ENCODE data around the gene LRIG3.

LRIG3 gene

DNA sequence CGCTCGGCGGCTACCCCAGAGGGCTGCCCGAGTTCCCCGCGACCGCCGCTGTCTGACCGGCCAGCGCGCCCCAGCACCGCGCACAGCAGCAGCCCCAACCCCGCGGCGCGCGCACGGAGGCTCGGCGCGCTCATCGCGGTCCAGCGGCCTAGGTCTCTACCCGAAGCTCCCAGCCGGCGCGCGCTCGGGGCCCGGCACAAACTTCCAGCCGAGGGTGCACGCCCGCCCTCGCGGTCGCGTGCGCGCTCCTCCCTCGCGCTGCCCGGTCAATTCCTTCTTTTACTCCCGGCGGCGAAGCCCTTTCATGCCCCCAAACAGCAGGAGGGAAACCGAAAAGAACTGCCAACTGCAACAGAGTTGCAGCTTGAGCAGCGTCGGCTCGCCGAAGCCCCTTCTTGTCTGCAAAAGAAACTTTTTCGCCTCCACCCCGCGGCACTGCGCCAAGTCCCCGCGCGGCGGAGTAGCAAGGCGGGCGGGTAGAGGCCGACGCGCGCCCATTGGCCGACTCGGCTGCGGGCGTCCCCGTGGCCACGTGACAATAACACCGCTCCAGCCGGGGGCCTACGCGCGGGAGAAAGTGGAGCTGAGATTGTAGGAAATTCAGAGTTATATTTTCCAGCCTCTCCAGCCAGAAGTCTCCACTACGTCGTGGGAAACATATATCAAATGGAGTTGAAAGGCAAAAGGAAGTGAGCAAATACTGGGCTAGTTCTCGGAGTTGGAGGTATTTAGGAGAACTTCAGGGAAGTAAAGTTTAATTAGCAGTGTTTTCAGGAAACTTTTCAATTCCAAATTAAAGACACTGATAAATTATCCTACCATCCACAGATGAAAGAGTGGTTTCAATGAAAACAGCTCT is at the start of gene LRIG3:
Gene LRIG3, minus strand, starts transcription at position 403 of the 859 bp plus-strand sequence. Its CDS starts 269 bp downstream, at position 134.
- H3K4me3 ChIP-seq (replicated peaks in 1 of 2; ENCODE audit: low read depth in 2 of 2, low read length in 2 of 2) = peak within 1 kb of the TSS; percentile 81 to 86
- TF ChIP-seq, protein P1, sequence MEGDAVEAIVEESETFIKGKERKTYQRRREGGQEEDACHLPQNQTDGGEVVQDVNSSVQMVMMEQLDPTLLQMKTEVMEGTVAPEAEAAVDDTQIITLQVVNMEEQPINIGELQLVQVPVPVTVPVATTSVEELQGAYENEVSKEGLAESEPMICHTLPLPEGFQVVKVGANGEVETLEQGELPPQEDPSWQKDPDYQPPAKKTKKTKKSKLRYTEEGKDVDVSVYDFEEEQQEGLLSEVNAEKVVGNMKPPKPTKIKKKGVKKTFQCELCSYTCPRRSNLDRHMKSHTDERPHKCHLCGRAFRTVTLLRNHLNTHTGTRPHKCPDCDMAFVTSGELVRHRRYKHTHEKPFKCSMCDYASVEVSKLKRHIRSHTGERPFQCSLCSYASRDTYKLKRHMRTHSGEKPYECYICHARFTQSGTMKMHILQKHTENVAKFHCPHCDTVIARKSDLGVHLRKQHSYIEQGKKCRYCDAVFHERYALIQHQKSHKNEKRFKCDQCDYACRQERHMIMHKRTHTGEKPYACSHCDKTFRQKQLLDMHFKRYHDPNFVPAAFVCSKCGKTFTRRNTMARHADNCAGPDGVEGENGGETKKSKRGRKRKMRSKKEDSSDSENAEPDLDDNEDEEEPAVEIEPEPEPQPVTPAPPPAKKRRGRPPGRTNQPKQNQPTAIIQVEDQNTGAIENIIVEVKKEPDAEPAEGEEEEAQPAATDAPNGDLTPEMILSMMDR (IDR thresholded peaks at IDR 0.05; ENCODE audit: low read depth, low read length) = no peak
- peak; percentile 89 to 91 for DNase-seq (ENCODE audit: low read depth in 2 of 2)

GRCh38 chr12:58969237-58969636 is 48.9 kb upstream of the LRIG3 start:
- no peak overlapping the region for H3K4me3 ChIP-seq (replicated peaks in 1 of 2; ENCODE audit: low read depth in 2 of 2, low read length in 2 of 2)
- TF ChIP-seq, protein P1 (IDR thresholded peaks at IDR 0.05; ENCODE audit: low read depth, low read length) = no peak
- DNase-seq (ENCODE audit: low read depth in 2 of 2) = no peak

DNA sequence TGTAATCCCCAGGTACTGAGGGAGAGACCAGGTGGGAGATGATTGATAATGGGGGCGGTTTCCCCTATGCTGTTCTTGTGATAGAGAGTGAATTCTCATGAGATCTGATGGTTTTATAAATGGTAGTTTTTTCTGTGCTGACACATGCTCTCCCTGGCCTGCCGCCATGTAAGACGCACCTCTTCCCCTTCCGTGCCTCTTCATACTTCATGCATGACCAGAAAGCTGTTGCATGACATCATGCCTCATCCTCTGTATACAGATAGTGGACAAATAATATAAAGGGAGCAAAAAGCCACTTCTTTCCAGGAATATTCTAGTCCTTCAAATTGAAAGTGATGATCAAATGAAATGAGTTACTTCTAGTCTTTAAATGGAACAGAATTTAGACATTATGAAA is 47.3 kb upstream of the LRIG3 start:
- no peak overlapping the region for H3K4me3 ChIP-seq (replicated peaks in 1 of 2; ENCODE audit: low read depth in 2 of 2, low read length in 2 of 2)
- DNase-seq (ENCODE audit: low read depth in 2 of 2) = peak; percentile 24 to 86
- TF ChIP-seq, protein P1 (IDR thresholded peaks at IDR 0.05; ENCODE audit: low read depth, low read length) = no peak

DNA sequence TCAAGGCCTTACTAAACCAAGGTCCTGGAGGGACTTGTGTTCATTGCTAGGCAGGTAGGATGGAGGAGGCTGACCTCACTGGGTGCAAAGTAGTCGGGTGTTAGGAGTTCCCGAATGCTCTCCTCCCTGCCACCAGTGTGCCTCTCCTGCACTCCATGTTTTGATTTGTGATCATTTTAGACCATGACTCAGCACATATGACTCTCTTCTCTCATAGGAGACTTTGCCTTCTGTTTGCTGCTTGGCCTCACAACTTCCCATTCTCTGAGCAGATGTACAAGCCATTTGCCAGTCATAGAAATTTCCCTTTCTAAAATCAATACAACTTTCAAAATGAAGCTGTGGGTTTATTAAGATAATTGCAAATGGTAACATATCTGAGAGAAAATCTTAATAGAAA is 46.6 kb upstream of the LRIG3 start:
- peak; percentile 7 to 57 for DNase-seq (ENCODE audit: low read depth in 2 of 2)
- TF ChIP-seq, protein P1 (IDR thresholded peaks at IDR 0.05; ENCODE audit: low read depth, low read length) = no peak
- no peak overlapping the region for H3K4me3 ChIP-seq (replicated peaks in 1 of 2; ENCODE audit: low read depth in 2 of 2, low read length in 2 of 2)

DNA sequence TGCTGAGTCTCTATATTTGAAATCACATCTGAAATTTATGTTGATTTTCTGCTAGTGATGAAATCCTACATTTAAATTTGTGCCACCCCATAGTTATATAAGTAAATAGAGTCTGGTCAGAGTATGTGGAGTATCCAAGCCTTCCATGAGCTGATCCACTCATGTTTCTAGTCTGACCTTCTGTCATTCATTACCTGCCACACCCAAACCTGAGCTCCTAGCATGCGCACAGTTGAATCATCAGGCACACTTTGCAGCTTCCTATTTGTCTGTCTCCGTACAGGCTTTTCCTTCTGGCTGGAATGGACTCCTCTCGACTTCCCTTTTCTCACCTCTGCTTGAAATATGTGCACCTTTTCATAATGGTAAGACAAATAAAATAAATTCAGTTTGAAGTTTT is 45.3 kb upstream of the LRIG3 start:
- TF ChIP-seq, protein P1 (IDR thresholded peaks at IDR 0.05; ENCODE audit: low read depth, low read length) = no peak
- no peak for DNase-seq (ENCODE audit: low read depth in 2 of 2)
- no peak overlapping the region for H3K4me3 ChIP-seq (replicated peaks in 1 of 2; ENCODE audit: low read depth in 2 of 2, low read length in 2 of 2)

DNA sequence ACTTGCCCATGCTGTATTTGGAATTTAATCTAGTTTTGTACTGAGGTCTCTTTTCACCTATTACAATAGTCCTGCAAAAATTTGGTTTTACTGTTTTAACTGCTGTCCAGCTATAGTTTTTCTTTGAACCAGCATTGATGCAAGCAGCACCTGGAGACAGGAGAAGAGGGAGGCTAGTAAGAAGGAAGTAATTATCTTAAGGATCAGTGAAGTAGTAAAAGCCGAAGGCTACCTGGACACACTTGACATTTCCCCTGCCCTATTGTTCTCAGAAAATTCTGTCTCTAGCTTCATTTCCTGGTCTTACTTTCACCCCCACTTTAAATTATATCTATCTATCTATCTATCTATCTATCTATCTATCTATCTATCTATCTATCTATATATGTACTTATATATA is 43.5 kb upstream of the LRIG3 start:
- no peak for DNase-seq (ENCODE audit: low read depth in 2 of 2)
- no peak overlapping the region for H3K4me3 ChIP-seq (replicated peaks in 1 of 2; ENCODE audit: low read depth in 2 of 2, low read length in 2 of 2)
- TF ChIP-seq, protein P1 (IDR thresholded peaks at IDR 0.05; ENCODE audit: low read depth, low read length) = no peak

Data from cardiac fibroblast (primary cell).